AG09309 (cell line): ENCODE measurements around the gene CACNA1B.

ENCODE experiments used
- DNase-seq: peaks from one replicate; pipeline ENCODE4 v3.0.0-alpha.2; 2010; ENCODE audit warnings: low read depth
- H3K4me3 ChIP-seq: 2 replicates; pipeline ENCODE4 v1.5.1; 2011; ENCODE audit warnings: mild to moderate bottlenecking, low read depth, low read length, moderate library complexity; ENCODE audit not compliant: control insufficient read depth
- CTCF ChIP-seq: IDR thresholded peaks from 2 replicates; pipeline ENCODE4 v1.5.1; 2011; ENCODE audit warnings: mild to moderate bottlenecking, low read depth, low read length, inconsistent platforms; ENCODE audit not compliant: insufficient read depth, control insufficient read depth; ENCODE audit errors: missing control alignments

Gene CACNA1B

GRCh38 chr9:138071292-138071691, 193.7 kb downstream of the CACNA1B start:
- no peak for DNase-seq
- no peak overlapping the region for H3K4me3 ChIP-seq
- TF ChIP-seq CTCF = no peak

- H3K4me3 ChIP-seq = no peak overlapping the region
- no peak for TF ChIP-seq CTCF
- DNase-seq = no peak
Measured at GRCh38 chr9:138071731-138072130, 194.1 kb downstream of the CACNA1B start.

GRCh38 chr9:138072161-138072842, 194.7 kb downstream of the CACNA1B start:
- TF ChIP-seq CTCF = no peak
- no peak for DNase-seq
- H3K4me3 ChIP-seq = no peak overlapping the region

- DNase-seq = no peak
- no peak for TF ChIP-seq CTCF
- no peak overlapping the region for H3K4me3 ChIP-seq
Measured at GRCh38 chr9:138072897-138073296, 195.3 kb downstream of the CACNA1B start.

- TF ChIP-seq CTCF = no peak
- no peak overlapping the region for H3K4me3 ChIP-seq
- no peak for DNase-seq
Measured at GRCh38 chr9:138073408-138073807, 195.8 kb downstream of the CACNA1B start.

GRCh38 chr9:138073808-138074207, 196.2 kb downstream of the CACNA1B start:
- no peak overlapping the region for H3K4me3 ChIP-seq
- TF ChIP-seq CTCF = no peak
- DNase-seq = no peak
